SJCRH30 (cell line): Measurements from ENCODE around the gene ABCA5. TPM values are rescaled to one million over a fixed set of nuclear protein-coding genes. Genes with fewer than 3 reads are reported as not detected.

Source experiments
- DNase-seq, 2 experiments: peaks; one replicate each; pipeline ENCODE4 v3.0.0-alpha.2; 2015 to 2020
- H3K27ac ChIP-seq: fragments of 250-450 bp; sonication (Bioruptor Pico); 2 replicates; pipeline ENCODE4 v1.5.1; 2020; ENCODE audit warnings: mild to moderate bottlenecking, moderate library complexity
- H3K27me3 ChIP-seq: fragments of 250-450 bp; sonication (Bioruptor Pico); 2 replicates; pipeline ENCODE4 v1.5.1; 2020; ENCODE audit warnings: mild to moderate bottlenecking, moderate library complexity
- H3K36me3 ChIP-seq: fragments of 250-450 bp; sonication (Bioruptor Pico); 2 replicates; pipeline ENCODE4 v1.5.1; 2020; ENCODE audit warnings: mild to moderate bottlenecking, moderate library complexity
- H3K4me1 ChIP-seq: fragments of 250-450 bp; sonication (Bioruptor Pico); 2 replicates; pipeline ENCODE4 v1.5.1; 2020; ENCODE audit warnings: mild to moderate bottlenecking, moderate library complexity
- H3K4me3 ChIP-seq: fragments of 250-450 bp; sonication (Bioruptor Pico); 2 replicates; pipeline ENCODE4 v1.5.1; 2020; ENCODE audit warnings: mild to moderate bottlenecking, moderate library complexity
- H3K9me3 ChIP-seq: fragments of 250-450 bp; sonication (Bioruptor Pico); replicated peaks from 2 replicates; pipeline ENCODE4 v1.5.1; 2020; ENCODE audit warnings: mild to moderate bottlenecking, moderate library complexity
- total RNA-seq: library from RNA; depleted of rRNA; stranded (reverse); fragments of >200 nt; shearing (Covaris generic); gene quantifications from 2 replicates; pipeline ENCODE4 v1.2.3, GENCODE V29; 2014

The ABCA5 gene
- total RNA-seq, 1 experiment from 2014 or later, result not detected

- H3K27ac ChIP-seq, result no peak overlapping the region
- H3K36me3 ChIP-seq, result no peaks in the 10 kb centered on the region
- H3K4me3 ChIP-seq, result no peak overlapping the region
- H3K27me3 ChIP-seq, result peaks cover 4% of the 10 kb centered on the region; the same call in 1 of the 2 replicates
- no peaks in the 10 kb centered on the region for H3K9me3 ChIP-seq
- H3K4me1 ChIP-seq, result no peaks in the 10 kb centered on the region
- peak in 1 of 2 experiments; percentile 63 for DNase-seq
Observed at GRCh38 chr17:69246726-69247375, 80.1 kb downstream of the ABCA5 start.

- no peak overlapping the region for H3K4me3 ChIP-seq
- no peaks in the 10 kb centered on the region for H3K4me1 ChIP-seq
- H3K36me3 ChIP-seq, result no peaks in the 10 kb centered on the region
- no peak for DNase-seq
- H3K27me3 ChIP-seq, result peaks cover 4% of the 10 kb centered on the region; the same call in 1 of the 2 replicates
- H3K27ac ChIP-seq, result no peak overlapping the region
- no peaks in the 10 kb centered on the region for H3K9me3 ChIP-seq
Observed at GRCh38 chr17:69246202-69246601, 80.7 kb downstream of the ABCA5 start.

DNA sequence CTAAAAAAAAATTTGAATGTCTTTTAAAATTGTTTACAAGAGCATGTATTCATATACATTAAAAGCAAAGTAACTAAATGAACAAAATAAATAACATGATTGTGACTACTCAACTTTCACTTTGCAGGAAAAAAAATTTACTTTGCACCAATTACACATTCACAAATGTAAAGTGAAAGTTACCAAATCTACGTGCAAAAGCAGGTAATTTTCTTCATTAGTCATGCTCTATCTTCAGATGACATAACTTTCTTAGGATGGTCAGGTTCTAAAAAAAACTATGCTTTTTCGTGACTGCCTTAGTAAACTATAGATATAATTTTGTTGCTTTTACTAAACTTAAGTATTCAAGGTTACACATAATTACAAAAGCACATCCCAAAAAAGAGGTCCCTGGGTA, 81.3 kb downstream of the ABCA5 start:
- Histone ChIP-seq H3K27ac (no peak overlapping the region), H3K36me3 (no peaks in the 10 kb centered on the region), H3K27me3 (peaks cover 4% of the 10 kb centered on the region; the same call in 1 of the 2 replicates), H3K9me3 (no peaks in the 10 kb centered on the region), H3K4me3 (no peak overlapping the region), H3K4me1 (no peaks in the 10 kb centered on the region)
- no peak for DNase-seq

- Histone ChIP-seq H3K4me3 (no peak overlapping the region), H3K4me1 (no peaks in the 10 kb centered on the region), H3K27ac (no peak overlapping the region), H3K36me3 (no peaks in the 10 kb centered on the region), H3K27me3 (peaks cover 4% of the 10 kb centered on the region; the same call in 1 of the 2 replicates), H3K9me3 (no peaks in the 10 kb centered on the region)
- no peak for DNase-seq
Observed at GRCh38 chr17:69239611-69240600, 87.0 kb downstream of the ABCA5 start.

- H3K4me3 ChIP-seq, result no peak overlapping the region
- no peaks in the 10 kb centered on the region for H3K9me3 ChIP-seq
- DNase-seq, result no peak
- no peaks in the 10 kb centered on the region for H3K4me1 ChIP-seq
- H3K36me3 ChIP-seq, result no peaks in the 10 kb centered on the region
- no peaks in the 10 kb centered on the region for H3K27me3 ChIP-seq
- no peak overlapping the region for H3K27ac ChIP-seq
Observed at GRCh38 chr17:69236946-69237345, 90.0 kb downstream of the ABCA5 start.

DNA sequence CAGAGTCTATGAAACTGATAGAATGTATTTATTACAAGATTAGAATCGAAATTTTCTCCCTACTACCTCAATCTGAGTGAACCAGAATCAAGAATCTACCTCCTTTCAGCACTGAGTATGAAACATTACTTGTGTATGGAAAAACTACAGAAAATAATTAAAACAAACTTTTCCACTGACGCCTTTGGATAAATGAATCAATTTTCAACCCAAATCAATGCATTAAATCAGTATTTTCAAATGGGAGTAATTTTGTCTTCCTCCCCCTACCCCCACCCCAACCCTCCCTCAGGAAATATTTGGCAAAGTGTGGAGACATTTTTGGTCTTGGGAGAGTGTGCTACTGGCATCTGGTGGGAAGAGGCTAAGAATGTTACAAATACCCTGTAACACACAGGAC, 90.5 kb downstream of the ABCA5 start:
- Histone ChIP-seq H3K27ac (no peak overlapping the region), H3K36me3 (no peaks in the 10 kb centered on the region), H3K4me3 (no peak overlapping the region), H3K4me1 (no peaks in the 10 kb centered on the region), H3K27me3 (no peaks in the 10 kb centered on the region), H3K9me3 (no peaks in the 10 kb centered on the region)
- no peak for DNase-seq

- Histone ChIP-seq H3K36me3 (no peaks in the 10 kb centered on the region), H3K9me3 (no peaks in the 10 kb centered on the region), H3K4me3 (no peak overlapping the region), H3K27me3 (no peaks in the 10 kb centered on the region), H3K4me1 (no peaks in the 10 kb centered on the region), H3K27ac (no peak overlapping the region)
- peak; percentile 66 to 86 for DNase-seq
Observed at GRCh38 chr17:69235338-69236058, 91.4 kb downstream of the ABCA5 start.

- DNase-seq, result no peak
- Histone ChIP-seq H3K36me3 (no peaks in the 10 kb centered on the region), H3K4me1 (no peaks in the 10 kb centered on the region), H3K27ac (no peak overlapping the region), H3K27me3 (no peaks in the 10 kb centered on the region), H3K9me3 (no peaks in the 10 kb centered on the region), H3K4me3 (no peak overlapping the region)
Observed at GRCh38 chr17:69232650-69233049, 94.3 kb downstream of the ABCA5 start.

DNA sequence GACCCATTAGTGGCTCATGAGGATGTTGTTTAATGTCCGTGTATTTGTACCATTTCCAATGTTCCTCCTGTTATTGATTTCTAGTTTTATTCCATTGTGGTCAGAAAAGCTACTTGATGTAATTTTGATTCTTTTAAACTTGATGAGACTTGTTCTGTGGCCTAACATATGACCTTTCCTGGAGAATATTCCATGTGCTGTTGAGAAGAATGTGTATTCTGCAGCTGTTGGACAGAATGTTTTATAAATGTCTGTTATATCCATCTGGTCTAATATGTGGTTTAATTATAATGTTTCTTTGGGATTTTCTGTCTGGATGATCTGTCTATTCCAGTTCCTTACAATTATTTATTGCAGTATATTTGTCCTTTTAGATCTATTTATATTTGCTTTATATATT, 95.4 kb downstream of the ABCA5 start:
- H3K27me3 ChIP-seq, result no peaks in the 10 kb centered on the region
- no peaks in the 10 kb centered on the region for H3K36me3 ChIP-seq
- no peaks in the 10 kb centered on the region for H3K4me1 ChIP-seq
- H3K9me3 ChIP-seq, result no peaks in the 10 kb centered on the region
- no peak overlapping the region for H3K4me3 ChIP-seq
- no peak overlapping the region for H3K27ac ChIP-seq
- DNase-seq, result no peak

DNA sequence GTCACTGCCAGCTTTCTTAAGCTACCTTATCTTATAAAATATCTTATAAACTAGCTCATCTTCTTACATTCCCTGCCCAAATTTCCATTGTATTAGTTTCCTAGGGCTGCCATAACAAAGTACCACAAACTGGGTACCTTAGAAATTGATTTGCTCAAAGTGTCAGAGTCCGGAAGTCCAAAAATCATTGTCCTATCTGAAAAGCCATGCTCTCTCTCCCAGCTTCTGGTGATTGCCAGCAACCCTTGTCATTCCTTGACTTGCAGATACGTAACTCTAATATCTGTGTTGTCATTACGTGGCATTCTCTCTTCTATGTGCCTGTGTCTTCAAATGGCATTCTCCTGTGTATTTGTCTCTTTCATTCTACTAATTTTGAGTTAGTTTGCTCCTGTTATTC, 96.0 kb downstream of the ABCA5 start:
- H3K4me3 ChIP-seq, result no peak overlapping the region
- no peaks in the 10 kb centered on the region for H3K27me3 ChIP-seq
- DNase-seq, result no peak
- no peaks in the 10 kb centered on the region for H3K36me3 ChIP-seq
- H3K4me1 ChIP-seq, result no peaks in the 10 kb centered on the region
- no peak overlapping the region for H3K27ac ChIP-seq
- H3K9me3 ChIP-seq, result no peaks in the 10 kb centered on the region

- no peaks in the 10 kb centered on the region for H3K4me1 ChIP-seq
- no peak within 1 kb of the TSS for H3K4me3 ChIP-seq
- no peaks in the 10 kb centered on the region for H3K36me3 ChIP-seq
- H3K27ac ChIP-seq, result no peak within 1 kb of the TSS
- H3K9me3 ChIP-seq, result no peaks in the 10 kb centered on the region
- H3K27me3 ChIP-seq, result no peaks in the 10 kb centered on the region
- DNase-seq, result no peak
Observed at GRCh38 chr17:69228576-69228975, 98.4 kb downstream of the ABCA5 start, which contains the start of gene ABCA10. Gene ABCA10 (minus strand): TSS chr17:69228824. CDS start chr17:69225358, 3,466 bp downstream.

GRCh38 chr17:69228018-69228417, 98.9 kb downstream of the ABCA5 start:
- no peak overlapping the region for H3K27ac ChIP-seq
- H3K4me1 ChIP-seq, result no peaks in the 10 kb centered on the region
- H3K27me3 ChIP-seq, result no peaks in the 10 kb centered on the region
- DNase-seq, result no peak
- H3K4me3 ChIP-seq, result no peak overlapping the region
- H3K36me3 ChIP-seq, result no peaks in the 10 kb centered on the region
- H3K9me3 ChIP-seq, result no peaks in the 10 kb centered on the region

DNA sequence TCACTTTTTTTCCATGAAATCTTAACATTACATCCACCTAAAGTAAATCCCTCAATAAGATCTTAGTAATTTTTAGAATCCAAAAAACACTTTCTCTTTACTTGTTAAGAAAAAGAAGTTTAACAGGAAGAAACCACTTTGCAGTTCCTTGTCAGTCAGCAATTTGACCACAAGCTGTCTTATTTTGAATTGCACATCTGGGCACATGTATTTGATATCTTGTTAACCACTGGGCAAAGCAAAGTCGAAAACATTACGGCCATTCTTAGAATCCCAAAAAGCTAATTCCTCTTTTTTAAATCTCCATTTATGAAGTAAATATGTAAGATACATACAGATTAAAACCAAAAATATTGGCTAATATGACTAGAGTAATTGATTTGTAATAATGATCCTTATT, 99.4 kb downstream of the ABCA5 start:
- Histone ChIP-seq H3K27me3 (no peaks in the 10 kb centered on the region), H3K4me3 (no peak overlapping the region), H3K27ac (no peak overlapping the region), H3K4me1 (no peaks in the 10 kb centered on the region), H3K9me3 (no peaks in the 10 kb centered on the region), H3K36me3 (no peaks in the 10 kb centered on the region)
- DNase-seq, result no peak

DNA sequence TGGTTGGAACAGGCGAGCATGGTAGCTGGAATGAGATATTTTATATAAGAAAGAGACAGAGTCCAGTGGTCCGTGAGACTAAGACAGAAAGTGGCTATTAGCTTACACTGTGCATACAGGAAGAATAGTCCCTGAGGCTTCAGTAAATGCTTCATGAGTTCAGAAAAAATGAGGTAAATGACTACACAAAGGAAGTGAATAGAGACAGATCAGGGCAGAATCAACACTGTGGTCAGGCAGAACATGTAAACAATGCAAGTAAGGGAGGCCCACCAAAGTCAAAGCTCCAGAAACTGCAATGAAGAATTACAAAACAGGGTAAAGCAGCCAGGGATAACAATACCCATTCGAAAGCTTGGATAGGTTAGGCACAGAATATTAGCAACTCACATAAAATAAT, 103.1 kb downstream of the ABCA5 start:
- H3K4me3 ChIP-seq, result no peak overlapping the region
- no peaks in the 10 kb centered on the region for H3K9me3 ChIP-seq
- H3K27ac ChIP-seq, result no peak overlapping the region
- no peaks in the 10 kb centered on the region for H3K27me3 ChIP-seq
- no peaks in the 10 kb centered on the region for H3K36me3 ChIP-seq
- H3K4me1 ChIP-seq, result no peaks in the 10 kb centered on the region
- DNase-seq, result no peak
